HG03108 (cell line): ENCODE data around the gene OOSP4B.
"Not testable (repeated sequence)": the region's sequence is repeated elsewhere in the genome, so short reads cannot be mapped to it uniquely, and the experiment has no call there.

Source experiments
- ATAC-seq: cut with Tn5 transposase; IDR thresholded peaks from one replicate; pipeline ENCODE4 v1.9.1; 2021; ENCODE audit warnings: moderate library complexity; ENCODE audit not compliant: unreplicated experiment

OOSP4B gene

DNA sequence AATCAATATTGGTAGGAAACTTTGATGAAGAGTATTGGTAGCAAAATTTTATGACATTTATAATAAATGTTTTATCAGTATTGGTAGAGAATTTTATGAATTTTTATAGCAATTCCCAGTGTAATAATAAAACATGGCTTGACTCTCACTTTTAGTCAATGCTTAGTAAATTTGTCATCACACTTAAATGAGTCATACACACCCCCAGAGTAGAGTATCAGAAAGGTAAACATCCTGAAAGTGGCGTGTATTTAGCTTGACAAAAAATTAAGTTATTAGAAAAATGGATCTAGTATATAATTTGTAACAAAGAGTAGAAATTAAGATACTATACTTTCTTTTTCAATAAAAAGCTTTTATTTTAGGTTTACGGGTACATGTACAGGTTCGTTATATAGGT is 42.1 kb downstream of the OOSP4B start:
- no peak for ATAC-seq

DNA sequence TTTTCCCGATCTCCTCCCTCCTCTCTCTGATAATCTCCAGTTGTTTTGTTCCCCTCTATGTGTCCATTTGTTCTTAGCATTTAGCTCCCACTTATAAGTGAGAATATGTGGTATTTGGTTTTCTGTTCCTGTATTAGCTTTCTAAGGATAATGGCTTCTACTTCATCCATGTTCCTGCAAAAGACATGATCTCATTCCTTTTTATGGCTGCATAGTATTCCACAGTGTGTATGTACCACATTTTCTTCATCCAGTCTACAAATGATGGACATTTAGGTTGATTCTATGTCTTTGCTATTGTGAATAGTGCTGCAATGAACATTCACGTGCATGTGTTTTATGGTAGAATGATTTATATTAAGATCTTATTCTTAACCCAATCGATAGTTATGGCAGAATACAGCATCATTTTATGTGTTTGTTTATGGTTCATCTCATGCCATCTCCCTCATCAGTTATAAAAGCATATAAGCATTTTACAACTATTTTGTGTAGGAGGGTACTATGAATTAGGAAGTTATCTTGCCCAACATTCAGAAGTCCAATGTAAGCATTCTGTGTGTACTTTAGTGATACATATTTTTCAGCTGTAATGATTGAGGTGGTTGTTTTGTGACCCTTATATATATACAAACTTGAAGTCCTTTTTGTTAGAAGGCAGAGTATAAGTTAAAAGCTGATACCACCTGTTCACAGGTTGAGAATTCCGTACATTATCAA is 42.7 kb downstream of the OOSP4B start:
- ATAC-seq = no peak

DNA sequence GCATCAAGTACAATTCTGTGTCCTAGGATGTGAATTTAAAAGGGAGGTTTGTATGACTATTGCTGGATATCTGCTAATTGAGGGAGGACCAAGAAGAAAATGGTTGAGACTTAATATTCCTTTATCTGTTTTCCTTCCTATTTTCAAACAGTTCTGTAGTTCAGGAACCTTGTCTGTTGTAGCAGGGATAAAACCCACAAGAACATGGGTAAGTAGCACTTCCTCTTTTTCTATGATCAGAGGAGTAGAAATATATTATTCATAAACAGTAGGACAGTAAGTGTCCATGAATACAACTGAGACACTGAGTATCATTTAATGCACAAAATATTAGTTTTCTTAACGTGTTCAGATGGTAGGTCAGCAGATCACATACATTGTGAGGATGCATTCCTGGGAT is 47.1 kb downstream of the OOSP4B start:
- ATAC-seq = no peak

DNA sequence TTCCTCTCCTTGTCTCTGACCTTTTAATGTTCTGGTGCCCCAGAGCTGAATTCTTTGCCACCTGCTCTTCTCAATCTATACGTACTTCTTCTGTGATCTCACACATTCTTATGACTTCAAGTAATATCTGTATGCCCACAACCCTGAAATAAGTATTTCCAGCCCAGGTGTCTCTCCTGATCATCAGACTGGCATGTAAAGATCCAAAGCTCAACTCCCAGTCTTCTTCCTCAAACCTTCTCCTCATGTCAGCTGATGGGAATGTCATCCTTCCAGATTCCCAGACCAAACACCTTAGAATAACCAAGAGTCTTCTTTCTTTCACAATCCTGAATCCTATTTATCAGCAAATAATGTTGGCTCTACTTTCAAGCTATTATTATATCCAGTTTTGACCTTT is 48.8 kb downstream of the OOSP4B start:
- no peak for ATAC-seq

DNA sequence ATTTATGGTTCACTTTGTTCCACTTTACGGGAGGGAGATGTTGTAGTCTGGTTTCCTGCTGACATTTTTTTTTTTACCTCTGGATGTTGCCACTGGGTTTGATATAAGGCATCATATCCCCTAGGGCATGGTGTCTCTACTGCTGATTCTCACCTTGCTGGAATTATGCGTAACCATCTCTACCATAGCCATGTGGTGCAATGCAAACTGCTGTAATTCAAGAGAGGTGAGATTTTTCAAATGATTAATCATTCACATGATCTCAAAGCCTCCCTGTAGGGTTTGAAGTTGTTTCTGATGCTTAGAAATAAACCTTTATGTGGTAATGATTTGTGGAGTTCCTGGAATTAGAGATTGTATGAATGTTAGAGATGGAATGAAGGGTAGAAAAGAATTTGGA is 52.5 kb downstream of the OOSP4B start:
- no peak for ATAC-seq

DNA sequence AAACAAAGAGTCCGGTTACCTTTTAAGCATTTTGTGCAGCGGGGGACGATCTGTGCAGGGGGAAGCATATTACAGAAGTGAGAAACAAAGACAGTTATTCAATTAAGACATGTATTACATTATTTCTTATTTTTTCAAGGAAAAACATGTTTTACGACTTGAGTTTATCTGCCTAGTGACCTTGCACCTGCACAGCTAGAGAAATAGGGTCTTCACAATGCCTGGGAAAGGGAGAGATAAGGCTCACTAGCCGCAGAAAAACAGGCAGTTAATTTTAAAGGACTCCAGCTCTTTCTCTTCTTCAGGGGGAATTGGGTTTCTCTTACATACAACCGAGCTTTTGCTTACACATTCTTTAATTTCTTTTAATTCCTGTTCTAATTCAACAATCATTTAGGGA is 54.7 kb downstream of the OOSP4B start:
- not testable (repeated sequence) for ATAC-seq

DNA sequence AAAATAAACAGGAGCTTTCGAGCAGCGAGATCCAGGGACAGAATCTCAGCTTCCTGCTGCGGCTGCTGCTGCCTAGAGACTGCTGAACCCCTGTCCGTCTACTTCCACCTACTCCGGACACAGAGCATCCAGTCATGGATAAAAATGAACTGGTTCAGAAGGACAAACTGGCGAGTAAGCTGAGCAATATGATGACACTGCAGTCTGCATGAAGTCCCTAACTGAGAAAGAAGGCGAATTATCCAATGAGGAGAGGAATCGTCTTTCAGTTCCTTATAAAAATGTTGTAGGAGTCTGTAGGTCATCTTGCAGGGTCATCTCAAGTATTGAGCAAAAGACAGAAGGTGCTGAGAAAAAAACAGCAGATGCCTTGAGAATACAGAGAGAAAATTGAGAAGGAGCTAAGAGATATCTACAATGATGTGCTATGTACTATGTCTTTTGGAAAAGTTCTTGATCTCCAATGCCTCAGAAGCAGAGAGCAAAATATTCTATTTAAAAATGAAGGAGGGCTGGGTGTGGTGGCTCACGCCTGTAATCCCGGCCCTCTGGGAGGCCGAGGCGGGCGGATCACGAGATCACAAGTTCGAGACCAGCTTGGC is 60.3 kb downstream of the OOSP4B start:
- ATAC-seq = no peak

DNA sequence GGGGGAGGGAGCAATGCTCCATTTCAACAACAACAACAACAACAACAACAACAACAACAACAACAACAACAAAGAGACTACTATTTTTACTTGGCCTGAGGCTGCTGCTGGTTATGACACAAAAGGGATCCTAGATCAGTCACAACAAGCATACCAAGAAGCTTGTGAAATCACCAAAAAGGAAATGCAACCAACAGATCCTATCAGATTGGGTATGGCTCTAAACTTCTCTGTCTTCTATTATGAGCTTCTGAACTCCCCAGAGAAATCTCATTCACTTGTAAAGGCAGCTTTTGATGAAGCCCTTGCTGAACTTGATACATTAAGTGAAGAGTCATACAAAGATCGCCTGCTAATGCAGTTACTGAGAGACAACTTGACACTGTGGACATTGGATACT is 61.0 kb downstream of the OOSP4B start:
- ATAC-seq = no peak

DNA sequence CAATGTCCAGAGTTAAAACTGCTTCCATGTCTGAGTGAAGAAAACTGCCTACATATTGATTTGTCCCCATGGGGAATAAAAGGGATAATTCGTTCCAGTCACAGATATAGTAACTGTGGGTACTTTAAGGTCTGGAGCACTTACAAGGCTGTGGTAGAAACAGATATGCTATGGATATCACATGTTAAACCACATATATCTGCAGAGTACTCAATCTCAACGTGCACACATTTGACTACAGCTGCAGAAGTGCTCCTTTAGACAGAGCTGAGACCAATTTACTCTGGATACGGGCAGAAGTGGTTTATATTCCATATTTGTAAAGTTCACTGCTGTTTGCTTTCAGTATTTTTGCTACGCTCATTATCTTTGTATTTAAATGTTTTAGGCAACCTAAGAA is 61.8 kb downstream of the OOSP4B start:
- no peak for ATAC-seq

DNA sequence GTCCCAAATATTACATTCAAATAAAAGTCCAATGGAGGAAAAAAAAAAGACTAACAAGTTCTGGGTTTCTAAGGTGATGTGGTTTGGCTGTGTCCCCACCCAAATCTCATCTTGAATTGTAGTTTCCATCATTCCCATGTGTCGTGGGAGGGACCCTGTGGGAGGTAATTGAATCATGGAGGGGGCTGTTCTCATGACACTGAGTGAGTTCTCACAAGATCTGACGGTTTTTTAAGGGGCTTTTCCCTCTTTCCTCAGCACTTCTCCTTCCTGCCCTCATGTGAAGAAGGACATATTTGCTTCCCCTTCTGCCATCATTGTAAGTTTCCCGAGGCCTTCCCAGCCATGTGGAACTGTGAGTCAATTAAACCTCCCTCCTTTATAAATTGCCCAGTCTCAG is 63.6 kb downstream of the OOSP4B start:
- no peak for ATAC-seq
